Measurements from ENCODE around the gene ALLC.
"Not testable (repeated sequence)": the region's sequence is repeated elsewhere in the genome, so short reads cannot be mapped to it uniquely, and the experiment has no call there.

ALLC gene

DNA sequence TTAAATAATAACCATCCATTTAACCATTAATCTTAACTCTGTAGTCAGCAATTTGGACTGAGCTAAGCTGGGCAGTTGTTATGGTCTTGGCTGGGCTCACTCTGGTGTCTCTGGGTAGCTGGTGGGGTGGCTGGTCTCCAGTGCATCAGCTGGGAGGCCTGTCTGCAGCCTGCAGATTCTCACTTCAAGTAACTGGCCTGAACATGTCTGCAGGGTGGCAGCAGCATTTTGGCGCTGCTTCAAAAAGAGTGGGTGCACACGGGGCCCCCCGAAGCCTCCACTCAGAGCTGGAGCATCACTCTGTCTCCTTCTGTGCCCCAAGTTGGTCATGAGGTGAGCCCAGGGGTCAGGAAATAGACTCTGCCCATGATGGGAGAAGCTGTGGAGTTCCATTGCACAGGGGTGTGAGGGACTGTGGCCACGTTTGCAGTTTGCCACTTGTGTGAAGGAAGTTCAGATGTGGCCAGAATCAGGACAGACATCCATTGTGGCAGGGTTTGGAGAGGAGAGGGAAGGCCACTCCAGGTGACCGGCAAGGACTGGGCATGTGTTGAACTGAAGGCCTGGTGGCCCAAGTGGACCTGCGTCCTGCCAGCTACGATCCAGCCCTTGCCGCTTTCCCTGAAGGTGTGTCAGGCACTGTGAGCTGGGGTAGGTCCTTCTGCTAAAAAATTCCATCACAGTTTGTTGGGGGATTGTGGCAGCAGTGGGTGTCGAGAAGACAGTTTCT, 4.9 kb upstream of the ALLC start:
- Mint-ChIP-seq H3K4me3 (no peak overlapping the region), H3K27ac (no peak overlapping the region), H3K9me3 (ENCODE audit: low read depth) (no peaks in the 10 kb centered on the region), H3K4me1 (ENCODE audit: low read depth) (peaks cover 10% of the 10 kb centered on the region), H3K27me3 (no peaks in the 10 kb centered on the region), H3K36me3 (no peaks in the 10 kb centered on the region)

DNA sequence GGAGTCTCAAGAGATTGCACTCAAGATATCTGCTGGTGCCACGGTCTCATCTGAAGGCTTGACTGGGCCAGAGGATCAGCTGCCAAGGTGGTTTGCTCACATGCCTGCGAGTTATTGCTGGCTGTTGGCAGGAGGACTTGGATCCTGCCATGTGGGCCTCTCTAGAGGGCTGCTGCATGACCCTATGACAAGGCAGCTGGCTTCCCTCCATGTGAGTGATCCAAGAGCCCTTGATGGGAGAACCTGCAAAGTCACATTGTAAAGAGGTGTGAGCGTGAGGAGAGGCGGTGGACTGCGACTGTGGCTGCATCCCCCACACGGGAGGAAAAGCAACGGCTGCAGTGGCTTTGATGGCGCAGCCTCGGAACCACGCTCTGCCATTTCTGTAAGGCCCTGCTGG, 4.0 kb upstream of the ALLC start:
- H3K4me3 Mint-ChIP-seq: no peak overlapping the region
- H3K4me1 Mint-ChIP-seq (ENCODE audit: low read depth): peaks cover 10% of the 10 kb centered on the region
- H3K27me3 Mint-ChIP-seq: no peaks in the 10 kb centered on the region
- H3K36me3 Mint-ChIP-seq: no peaks in the 10 kb centered on the region
- no peaks in the 10 kb centered on the region for H3K9me3 Mint-ChIP-seq (ENCODE audit: low read depth)
- H3K27ac Mint-ChIP-seq: no peak overlapping the region

DNA sequence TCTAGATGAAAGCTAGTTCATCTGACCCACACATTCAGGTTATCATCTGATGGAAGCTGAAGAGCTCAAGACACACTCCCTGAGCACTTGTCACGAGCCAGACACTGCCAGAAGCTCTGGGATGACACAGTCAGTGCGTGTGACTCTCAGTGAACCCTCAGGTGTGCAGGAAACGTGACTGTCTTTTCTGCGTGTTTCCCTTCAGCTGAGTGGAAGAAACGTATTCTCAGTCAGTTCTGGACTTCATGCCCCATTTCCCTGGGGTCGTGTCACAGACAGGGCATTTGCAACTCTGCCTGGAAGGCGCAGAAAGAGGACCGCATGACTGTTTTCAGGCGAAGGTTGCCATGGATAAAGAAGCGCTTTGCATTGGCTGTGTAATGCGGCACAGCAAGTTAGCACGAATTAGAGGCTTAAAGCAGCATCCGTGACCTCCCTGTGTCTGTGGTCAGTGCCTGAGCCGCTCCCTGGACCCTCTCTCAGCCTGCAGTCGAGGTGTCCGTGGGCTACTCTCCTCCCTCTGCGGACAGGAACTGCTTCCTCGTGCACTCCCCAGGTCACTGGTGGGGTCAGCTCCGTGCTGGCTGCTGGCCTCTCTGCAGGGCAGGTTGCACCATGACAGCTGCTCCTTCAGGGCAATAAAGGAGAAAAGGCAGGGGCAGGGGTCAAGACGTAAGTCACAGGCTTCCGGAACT, 3.3 kb upstream of the ALLC start:
- Mint-ChIP-seq H3K36me3 (no peaks in the 10 kb centered on the region), H3K27ac (no peak overlapping the region), H3K9me3 (ENCODE audit: low read depth) (no peaks in the 10 kb centered on the region), H3K4me3 (no peak overlapping the region), H3K4me1 (ENCODE audit: low read depth) (peaks cover 10% of the 10 kb centered on the region), H3K27me3 (no peaks in the 10 kb centered on the region)

DNA sequence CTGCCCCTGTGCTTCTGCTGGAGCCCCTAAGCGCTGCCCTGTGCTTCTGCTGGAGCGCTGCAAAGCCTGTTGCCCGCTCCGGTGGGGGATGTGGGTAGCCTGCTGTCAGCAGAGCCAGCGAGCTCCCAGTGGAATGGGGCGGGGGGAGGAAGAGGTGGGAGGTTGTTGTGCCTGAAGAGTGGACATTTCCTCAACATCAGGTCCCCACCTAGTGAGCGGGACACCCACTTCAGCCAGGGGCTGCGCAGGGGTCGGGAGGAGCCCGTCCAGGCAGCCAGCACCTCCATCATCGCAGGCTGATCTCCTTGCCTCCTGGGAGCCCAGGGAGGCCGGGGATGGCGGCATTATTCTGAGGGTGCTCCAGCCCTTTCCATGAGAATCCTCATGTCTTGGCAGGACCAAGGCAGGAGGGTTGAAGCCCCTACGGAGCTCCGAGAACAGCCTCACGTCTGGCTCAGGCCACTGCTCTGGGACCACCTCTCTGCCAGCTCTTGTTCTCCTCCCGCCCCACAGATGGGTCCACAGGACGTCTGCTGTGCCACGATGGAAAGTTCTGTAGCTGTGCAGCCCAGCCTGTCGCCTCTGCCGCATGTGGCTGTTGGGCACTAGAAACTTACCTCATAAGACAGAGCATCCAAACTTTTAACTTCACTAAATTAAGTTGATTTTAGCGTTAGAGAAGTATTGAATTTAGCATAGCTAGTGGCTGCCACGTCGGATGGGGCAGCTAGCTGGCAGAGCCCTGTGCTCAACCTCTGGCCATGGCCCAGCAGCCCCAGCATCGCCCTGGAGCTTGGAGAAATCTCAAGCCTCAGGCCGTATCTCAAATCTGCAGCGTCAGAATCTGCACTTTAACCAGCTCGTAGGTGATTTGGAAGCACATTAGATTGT, 1.9 kb upstream of the ALLC start:
- H3K9me3 Mint-ChIP-seq (ENCODE audit: low read depth): no peaks in the 10 kb centered on the region
- H3K27me3 Mint-ChIP-seq: no peaks in the 10 kb centered on the region
- H3K4me3 Mint-ChIP-seq: no peak overlapping the region
- H3K36me3 Mint-ChIP-seq: no peaks in the 10 kb centered on the region
- peaks cover 6% of the 10 kb centered on the region for H3K4me1 Mint-ChIP-seq (ENCODE audit: low read depth)
- H3K27ac Mint-ChIP-seq: no peak overlapping the region

DNA sequence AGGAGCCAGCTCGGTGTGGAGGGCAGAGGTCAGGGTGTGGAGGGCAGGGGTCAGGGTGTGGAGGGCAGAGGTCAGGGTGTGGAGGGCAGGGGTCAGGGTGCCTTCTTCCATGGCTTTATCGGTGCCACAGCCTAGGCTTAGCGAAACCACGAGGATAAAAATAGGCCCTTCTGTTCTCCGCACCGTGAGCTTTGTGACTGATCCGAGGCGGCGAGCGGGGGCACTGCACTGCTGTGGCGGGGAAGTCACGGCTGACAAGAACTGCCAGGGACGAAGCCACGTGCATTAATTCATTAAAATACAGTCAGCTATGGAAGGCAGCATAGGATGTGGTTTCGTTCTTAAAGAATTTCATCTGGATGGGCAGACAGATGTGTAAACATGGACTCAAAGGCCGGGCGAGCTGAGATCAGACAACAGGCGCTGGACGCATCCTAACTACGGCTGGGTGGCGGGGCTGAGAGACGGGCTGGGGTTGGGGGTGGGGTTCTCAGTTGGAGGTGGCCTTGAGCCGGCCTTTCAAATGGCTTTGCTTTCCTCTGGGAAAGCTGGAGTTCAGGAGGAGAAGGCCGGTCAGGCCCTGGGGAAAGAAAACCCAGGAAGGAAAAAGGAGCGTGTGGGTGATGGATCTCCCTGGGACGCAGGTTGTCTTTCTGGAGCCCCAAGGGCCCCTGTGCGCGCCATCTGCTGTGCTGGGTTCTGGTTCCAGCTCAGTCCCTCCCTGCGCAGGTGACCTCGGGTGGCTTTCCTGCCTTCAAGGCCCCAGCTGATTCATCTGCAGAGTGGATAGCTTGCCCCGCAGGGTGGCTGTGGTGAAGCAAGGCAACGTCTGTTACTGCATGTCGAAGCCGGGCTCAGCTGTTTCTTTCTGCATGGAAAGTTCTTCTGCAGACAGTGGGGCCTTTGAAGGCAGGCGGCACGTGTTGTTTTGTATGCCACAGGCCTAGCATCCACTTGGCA, 958 bp upstream of the ALLC start:
- Mint-ChIP-seq H3K27me3 (no peaks in the 10 kb centered on the region), H3K9me3 (ENCODE audit: low read depth) (no peaks in the 10 kb centered on the region), H3K4me3 (no peak overlapping the region), H3K4me1 (ENCODE audit: low read depth) (peaks cover 3% of the 10 kb centered on the region), H3K36me3 (no peaks in the 10 kb centered on the region), H3K27ac (no peak overlapping the region)

DNA sequence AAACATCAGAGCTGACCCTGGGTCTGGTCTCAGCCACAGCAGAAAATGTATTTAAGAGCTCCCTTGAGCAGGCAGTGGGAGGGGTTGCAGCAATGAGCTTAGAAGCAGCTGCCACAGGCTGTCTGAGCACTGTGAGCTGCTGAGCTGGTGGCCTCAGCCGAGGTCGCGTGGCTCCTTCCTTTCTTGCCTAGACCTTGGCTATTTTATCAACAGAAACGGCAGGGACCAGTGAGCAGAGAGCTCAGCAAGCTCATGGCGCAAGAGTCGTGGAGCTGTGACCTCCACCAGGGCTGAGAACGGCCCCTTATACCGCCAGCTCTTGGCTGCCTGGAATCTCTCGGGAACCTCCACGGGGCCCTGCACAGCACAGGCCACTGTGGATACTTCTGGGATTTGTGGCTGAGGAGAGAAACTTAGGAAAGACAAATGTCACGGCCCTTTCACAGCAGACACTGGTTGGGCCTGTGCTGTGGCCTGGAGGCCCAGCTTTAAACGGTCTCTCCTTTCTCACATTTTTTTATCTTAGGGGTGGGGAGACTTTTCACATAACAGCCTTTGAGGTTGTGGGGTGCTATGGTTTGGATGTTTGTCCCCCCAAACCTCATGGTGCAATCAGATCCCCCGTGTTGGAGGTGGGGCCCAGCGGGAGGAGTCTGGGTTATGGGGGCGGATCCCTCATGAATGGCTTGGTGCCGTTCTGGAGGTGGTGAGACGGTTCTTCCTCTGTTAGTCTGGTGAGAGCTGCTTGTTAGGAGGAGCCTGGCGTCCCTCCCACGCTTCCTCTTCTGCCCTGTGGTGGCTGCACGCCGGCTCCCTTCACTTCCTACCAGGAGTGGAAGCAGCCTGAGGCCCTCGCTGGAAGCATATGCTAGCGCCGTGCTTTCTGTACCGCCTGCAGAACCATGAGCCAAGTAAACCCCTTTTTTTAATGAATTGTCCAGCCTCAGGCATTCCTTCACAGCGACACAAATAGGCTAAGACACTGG, 1.7 kb downstream of the ALLC start:
- no peak overlapping the region for H3K4me3 Mint-ChIP-seq
- no peaks in the 10 kb centered on the region for H3K36me3 Mint-ChIP-seq
- H3K4me1 Mint-ChIP-seq (ENCODE audit: low read depth): no peaks in the 10 kb centered on the region
- H3K9me3 Mint-ChIP-seq (ENCODE audit: low read depth): no peaks in the 10 kb centered on the region
- H3K27me3 Mint-ChIP-seq: no peaks in the 10 kb centered on the region
- no peak overlapping the region for H3K27ac Mint-ChIP-seq

DNA sequence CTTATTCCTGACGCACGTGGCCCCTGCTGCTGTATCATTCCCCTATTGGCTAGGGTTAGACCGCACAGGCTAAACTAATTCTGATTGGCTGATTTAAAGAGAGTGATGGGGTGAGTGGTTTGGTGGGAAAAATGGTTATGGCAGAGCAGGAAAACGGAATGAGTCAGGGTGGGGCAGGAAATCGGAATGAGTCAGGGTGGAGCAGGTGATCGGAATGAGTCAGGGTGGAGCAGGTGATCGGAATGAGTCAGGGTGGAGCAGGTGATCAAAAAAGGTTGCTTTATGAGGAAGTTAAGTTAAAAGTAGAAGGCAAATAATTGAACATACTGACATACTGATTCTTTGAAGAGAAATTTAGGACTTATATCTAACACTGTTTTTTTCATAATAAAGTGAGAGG, 2.6 kb downstream of the ALLC start:
- not testable (repeated sequence) for H3K9me3 Mint-ChIP-seq (ENCODE audit: low read depth); H3K27ac Mint-ChIP-seq; H3K27me3 Mint-ChIP-seq; H3K4me3 Mint-ChIP-seq; H3K36me3 Mint-ChIP-seq; H3K4me1 Mint-ChIP-seq (ENCODE audit: low read depth)

DNA sequence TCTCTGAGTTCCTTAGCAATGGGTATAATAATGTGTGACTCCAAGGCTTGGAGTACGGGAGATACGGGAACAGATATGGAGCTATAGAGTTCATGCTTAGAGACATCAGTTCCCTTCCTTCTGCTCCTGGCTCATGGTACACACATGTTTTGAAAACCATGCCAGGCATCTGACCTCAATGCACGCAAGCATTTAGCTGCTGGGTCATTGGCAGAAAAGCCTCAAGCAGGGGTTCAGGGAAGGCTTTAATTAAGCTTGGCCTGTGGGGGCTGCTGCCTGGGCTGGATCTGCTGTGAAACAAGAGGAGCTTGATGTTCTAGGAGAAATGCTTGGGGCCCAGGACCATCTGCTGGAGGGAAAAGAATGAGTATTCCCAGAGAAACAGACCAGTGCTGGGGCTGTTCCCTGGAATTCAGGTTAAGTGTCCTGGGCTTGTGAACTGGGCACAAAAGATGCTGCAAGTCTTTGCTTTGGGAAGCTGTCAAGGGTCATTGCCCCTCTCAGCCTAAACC, 3.2 kb downstream of the ALLC start:
- Mint-ChIP-seq H3K36me3 (no peaks in the 10 kb centered on the region), H3K27ac (no peak overlapping the region), H3K4me3 (no peak overlapping the region), H3K4me1 (ENCODE audit: low read depth) (no peaks in the 10 kb centered on the region), H3K27me3 (no peaks in the 10 kb centered on the region), H3K9me3 (ENCODE audit: low read depth) (no peaks in the 10 kb centered on the region)

DNA sequence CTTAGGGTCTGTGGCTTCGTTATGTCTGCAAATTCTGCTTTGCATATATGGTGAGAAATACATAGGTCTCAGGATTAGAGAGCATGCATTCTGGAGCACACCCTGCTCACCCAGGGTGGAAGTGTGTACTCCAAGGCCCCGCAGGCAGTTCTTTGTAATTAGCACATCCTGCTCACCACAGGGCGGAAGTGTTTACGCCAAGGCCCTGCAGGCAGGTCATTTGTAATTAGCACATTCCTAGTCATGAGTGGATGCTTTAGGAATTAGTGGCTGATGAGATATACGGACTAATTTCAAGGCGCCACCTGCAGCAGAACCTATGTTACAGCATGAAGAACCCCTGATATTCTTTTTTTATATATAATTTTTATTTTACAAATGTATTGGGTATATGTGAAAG, 4.2 kb downstream of the ALLC start:
- H3K27ac Mint-ChIP-seq: no peak overlapping the region
- no peaks in the 10 kb centered on the region for H3K27me3 Mint-ChIP-seq
- H3K4me3 Mint-ChIP-seq: no peak overlapping the region
- no peaks in the 10 kb centered on the region for H3K36me3 Mint-ChIP-seq
- H3K4me1 Mint-ChIP-seq (ENCODE audit: low read depth): no peaks in the 10 kb centered on the region
- no peaks in the 10 kb centered on the region for H3K9me3 Mint-ChIP-seq (ENCODE audit: low read depth)

DNA sequence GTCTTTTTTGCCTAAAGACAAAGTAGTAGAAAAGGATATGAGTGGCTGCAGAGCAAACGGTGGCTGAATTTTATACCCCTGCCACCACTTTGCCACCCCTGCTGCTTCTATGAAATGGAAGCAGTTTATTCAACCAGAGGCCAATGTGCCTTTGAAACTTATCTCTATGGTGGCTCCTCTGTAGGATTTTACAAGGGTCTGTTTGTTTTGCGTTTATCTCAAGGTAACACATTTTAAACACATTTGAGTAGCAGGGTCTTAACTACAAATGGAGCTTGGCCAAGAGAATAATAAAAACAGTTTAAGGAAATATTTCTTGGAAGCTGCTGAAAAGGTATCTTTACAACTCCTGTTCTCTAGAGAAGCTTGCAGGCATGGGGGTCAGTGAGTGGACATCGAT, 6.1 kb downstream of the ALLC start:
- Mint-ChIP-seq H3K4me3 (no peak overlapping the region), H3K36me3 (no peaks in the 10 kb centered on the region), H3K27me3 (peaks cover 2% of the 10 kb centered on the region), H3K4me1 (ENCODE audit: low read depth) (no peaks in the 10 kb centered on the region), H3K27ac (no peak overlapping the region), H3K9me3 (ENCODE audit: low read depth) (no peaks in the 10 kb centered on the region)

DNA sequence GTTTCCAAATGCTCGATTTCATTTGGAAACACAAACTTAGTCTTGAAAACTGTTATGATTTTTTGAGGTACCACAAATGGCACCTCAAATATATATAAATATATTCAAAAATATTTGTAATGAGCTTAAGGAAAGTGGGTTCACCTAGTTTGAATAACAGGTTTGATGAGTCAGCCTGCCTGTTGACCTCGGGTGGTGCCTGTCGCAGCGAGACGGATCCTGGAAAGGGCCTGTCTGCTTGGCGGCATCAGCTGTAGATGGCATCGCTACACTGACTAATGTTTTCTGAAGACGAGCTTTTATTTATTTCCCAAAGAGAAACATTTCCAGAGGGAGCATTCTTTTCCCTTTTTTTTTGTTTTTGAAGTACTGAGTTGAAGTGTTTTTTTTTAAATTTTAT, 6.9 kb downstream of the ALLC start:
- no peaks in the 10 kb centered on the region for H3K9me3 Mint-ChIP-seq (ENCODE audit: low read depth)
- H3K27ac Mint-ChIP-seq: no peak overlapping the region
- H3K4me1 Mint-ChIP-seq (ENCODE audit: low read depth): no peaks in the 10 kb centered on the region
- H3K4me3 Mint-ChIP-seq: no peak overlapping the region
- H3K27me3 Mint-ChIP-seq: peaks cover 4% of the 10 kb centered on the region
- no peaks in the 10 kb centered on the region for H3K36me3 Mint-ChIP-seq

DNA sequence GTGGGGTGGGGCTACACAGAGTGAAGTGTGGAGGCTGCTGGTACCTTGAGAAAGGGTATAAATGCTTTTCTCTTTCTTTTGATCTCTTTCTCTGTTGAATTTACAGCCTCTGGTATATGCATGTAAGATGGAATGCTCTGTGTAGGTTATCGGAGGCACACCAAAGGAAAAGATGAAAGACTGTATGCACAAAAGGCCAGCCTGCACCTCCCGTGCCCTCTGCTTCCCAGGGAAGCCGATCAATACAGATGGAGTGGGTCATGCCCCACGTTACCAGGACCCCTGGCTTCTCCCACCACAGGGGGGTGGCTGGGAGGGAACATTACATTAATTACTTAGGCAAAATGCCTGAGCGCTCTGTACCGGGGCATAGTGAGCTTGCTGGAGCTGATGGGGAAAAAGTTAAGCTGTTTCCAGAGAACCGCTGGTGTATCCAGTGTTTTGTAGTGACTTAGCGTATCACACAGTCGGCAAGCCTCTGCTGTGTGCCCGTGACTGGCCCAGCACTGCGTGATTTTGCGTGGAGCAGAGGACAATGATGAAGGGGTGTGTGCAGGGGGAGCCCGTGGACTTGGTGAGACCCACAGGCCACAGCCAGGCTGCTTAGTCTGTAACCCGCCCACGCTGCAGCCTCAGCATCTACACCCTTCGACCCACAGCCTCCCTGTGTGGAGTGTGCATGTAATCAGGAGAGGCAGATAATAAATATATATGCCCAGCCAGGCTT, 8.0 kb downstream of the ALLC start:
- H3K36me3 Mint-ChIP-seq: no peaks in the 10 kb centered on the region
- H3K4me1 Mint-ChIP-seq (ENCODE audit: low read depth): no peaks in the 10 kb centered on the region
- peaks cover 4% of the 10 kb centered on the region for H3K27me3 Mint-ChIP-seq
- H3K4me3 Mint-ChIP-seq: no peak overlapping the region
- H3K27ac Mint-ChIP-seq: no peak overlapping the region
- H3K9me3 Mint-ChIP-seq (ENCODE audit: low read depth): no peaks in the 10 kb centered on the region

DNA sequence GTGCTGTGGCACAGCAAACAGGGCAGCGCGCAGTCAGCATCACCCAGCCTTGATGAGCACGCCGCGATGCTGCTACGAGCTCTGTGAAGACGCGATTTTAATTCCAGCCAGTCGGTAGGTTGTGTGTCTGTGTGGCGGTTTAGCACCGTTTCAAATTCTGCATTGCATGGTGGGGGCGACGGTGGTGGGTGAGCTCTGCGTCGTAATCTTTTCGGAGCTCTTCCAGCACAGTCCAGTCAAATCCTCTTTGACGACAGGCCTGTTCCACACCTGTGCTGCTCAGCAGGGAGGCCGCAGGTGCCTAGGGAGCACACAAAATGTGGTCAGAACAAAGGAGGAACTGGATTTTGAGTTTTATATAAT, 8.6 kb downstream of the ALLC start:
- Mint-ChIP-seq H3K27me3 (peaks cover 4% of the 10 kb centered on the region), H3K36me3 (no peaks in the 10 kb centered on the region), H3K27ac (no peak overlapping the region), H3K4me1 (ENCODE audit: low read depth) (no peaks in the 10 kb centered on the region), H3K9me3 (ENCODE audit: low read depth) (no peaks in the 10 kb centered on the region), H3K4me3 (no peak overlapping the region)

Data from activated naive CD8-positive, alpha-beta T cell (primary cell).